Measurements from ENCODE around the gene RNASET2.
"Not testable (repeated sequence)": the region's sequence is repeated elsewhere in the genome, so short reads cannot be mapped to it uniquely, and the experiment has no call there.

Gene RNASET2

GRCh38 chr6:166969390-166970002 lies 13.1 kb upstream of the RNASET2 start:
- no peak for DNase-seq

- DNase-seq, result no peak
Measured at GRCh38 chr6:166966268-166966667, 9.9 kb upstream of the RNASET2 start.

- DNase-seq, result no peak
Measured at GRCh38 chr6:166960609-166960978, 4.2 kb upstream of the RNASET2 start.

- DNase-seq, result no peak
Measured at GRCh38 chr6:166959911-166960608, 3.7 kb upstream of the RNASET2 start.

GRCh38 chr6:166958926-166959861 lies 2.8 kb upstream of the RNASET2 start:
- DNase-seq, result no peak

- no peak for DNase-seq
Measured at GRCh38 chr6:166957805-166958076, 1.4 kb upstream of the RNASET2 start.

GRCh38 chr6:166957087-166957804 lies 896 bp upstream of the RNASET2 start:
- DNase-seq, result no peak

- DNase-seq, result no peak
Measured at GRCh38 chr6:166955865-166956443, 396 bp downstream of the RNASET2 start.

- DNase-seq, result no peak
Measured at GRCh38 chr6:166955121-166955864, 1.1 kb downstream of the RNASET2 start.

- no peak for DNase-seq
Measured at GRCh38 chr6:166954118-166954713, 2.1 kb downstream of the RNASET2 start.

GRCh38 chr6:166952567-166953486 lies 3.5 kb downstream of the RNASET2 start:
- no peak for DNase-seq

GRCh38 chr6:166952121-166952520 lies 4.2 kb downstream of the RNASET2 start:
- no peak for DNase-seq

- no peak for DNase-seq
Measured at GRCh38 chr6:166951670-166952060, 4.7 kb downstream of the RNASET2 start.

GRCh38 chr6:166950892-166951669 lies 5.3 kb downstream of the RNASET2 start:
- DNase-seq, result peak in 1 of 2 experiments; percentile 30

GRCh38 chr6:166950443-166950821 lies 5.9 kb downstream of the RNASET2 start:
- no peak for DNase-seq

- DNase-seq, result no peak
Measured at GRCh38 chr6:166949528-166950442, 6.6 kb downstream of the RNASET2 start.

- DNase-seq, result not testable (repeated sequence)
Measured at GRCh38 chr6:166948724-166949123, 7.6 kb downstream of the RNASET2 start.

- DNase-seq, result no peak
Measured at GRCh38 chr6:166947251-166947650, 9.1 kb downstream of the RNASET2 start.

GRCh38 chr6:166946125-166946524 lies 10.2 kb downstream of the RNASET2 start:
- DNase-seq, result no peak
